Measurements from ENCODE around the gene IGF2R.
"Not testable (repeated sequence)": the region's sequence is repeated elsewhere in the genome, so short reads cannot be mapped to it uniquely, and the experiment has no call there.

The IGF2R gene

DNA sequence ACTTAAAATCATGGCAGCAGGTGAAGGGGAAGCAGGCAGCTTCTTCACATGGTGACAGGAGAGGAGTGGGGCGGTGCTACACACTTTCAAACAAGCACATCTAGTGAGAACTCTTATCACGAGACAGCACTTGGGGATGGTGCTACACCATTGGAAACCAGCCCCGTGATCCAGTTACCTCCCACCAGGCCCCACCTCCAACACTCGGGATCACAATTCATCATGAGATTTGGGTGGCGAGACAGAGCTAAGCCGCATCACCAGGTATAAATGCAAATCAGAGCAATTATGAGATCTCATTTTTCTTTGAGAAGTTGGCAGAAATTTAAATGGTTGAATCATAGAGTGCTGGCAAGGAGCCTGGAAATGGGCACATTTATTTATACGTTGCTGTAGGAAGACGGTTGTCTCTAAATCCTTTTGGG lies 31.4 kb downstream of the IGF2R start:
- no peak for DNase-seq

DNA sequence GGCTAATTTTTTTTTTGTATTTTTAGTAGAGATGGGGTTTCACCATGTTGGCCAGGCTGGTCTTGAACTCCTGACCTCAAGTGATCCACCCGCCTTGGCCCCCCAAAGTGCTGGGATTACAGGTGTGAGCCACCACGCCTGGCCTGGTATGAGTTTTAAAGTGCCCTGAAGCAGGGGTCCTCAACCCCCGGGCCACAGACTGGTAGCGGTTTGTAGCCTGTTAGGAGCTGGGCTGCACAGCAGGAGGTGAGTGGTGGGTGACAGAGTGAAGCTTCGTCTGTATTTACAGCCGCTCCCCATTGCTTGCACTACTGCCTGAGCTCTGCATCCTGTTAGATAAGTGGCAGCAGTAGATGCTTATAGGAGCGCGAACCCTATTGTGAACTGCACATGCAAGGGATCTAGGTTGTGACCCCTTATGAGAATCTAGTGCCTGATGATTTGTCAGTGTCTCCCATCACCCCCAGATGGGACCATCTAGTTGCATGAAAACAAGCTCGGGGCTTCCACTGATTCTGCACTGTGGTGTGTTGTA lies 32.1 kb downstream of the IGF2R start:
- not testable (repeated sequence) for DNase-seq

DNA sequence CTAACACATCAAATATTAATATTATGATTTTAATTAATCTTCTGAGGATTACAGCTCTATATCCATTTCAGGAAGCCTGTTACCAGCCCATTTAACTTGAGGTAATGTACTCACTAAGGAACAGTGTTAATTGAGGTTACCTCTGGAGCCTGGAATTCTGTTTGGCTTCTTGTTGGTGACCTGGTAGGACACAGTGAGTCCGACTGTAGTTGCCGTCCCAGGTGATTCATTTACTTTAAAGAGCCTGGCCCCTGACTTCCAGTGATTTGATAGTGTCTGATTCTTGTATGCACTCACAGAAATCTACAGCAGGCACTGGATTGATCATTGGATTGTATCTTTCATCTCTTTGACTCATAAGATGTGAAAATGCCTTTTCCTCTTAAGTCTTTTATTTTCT lies 34.0 kb downstream of the IGF2R start:
- DNase-seq: no peak

DNA sequence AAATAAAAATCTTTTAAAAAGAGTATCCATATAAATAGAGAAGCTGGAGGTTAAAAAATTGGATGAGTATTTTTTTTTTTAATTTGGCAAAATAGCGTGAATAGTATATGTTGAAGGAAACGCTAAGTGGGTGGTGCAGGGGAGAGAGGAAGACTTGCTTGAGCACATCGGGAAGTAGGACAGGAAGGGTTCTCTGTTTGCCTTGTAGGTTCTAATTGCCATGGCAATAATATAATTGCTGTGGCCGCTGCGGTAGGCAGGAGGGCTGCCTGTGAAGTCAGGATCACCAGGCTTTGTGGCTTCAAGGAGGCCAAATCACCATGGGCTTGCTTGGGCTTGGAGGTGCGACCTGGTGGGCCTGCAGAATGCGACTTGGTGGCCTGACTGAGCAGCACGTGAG lies 35.1 kb downstream of the IGF2R start:
- DNase-seq: no peak

DNA sequence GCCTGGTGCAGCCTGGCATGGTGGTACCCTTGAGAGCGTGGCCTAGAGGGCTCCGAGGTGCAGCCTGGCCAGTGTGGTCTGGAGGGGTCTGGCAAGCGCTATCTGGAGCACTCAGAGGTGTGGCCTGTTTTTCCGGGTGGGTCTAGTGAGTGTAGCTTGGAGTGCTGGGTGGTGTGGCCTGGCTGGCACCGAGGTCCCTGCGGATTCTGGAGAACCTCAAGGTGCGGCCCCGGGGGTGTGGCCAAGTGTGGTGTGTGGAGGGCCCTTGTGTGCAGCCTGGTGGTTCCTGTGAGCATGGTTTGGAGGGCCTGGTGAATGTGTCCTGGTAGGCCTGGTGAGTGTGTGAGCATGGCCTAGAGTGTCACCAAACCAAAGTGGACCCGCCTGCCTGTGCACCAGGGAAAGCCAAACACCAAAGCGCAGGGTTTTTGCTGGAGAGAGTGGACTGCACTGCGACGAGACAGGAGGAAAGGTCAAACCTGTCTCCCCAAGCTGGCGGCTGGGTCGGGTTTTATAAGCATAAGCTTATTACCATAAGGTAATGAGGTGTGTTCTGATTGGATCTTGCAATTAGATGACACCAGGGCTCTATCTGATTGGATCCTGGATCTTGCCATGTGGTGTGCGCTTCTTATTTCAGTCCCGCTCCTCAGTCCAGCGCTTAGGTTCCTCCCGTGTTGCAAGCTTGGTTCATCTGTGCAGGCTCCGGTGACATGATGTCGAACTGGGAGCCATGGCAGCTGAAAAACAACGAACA lies 35.7 kb downstream of the IGF2R start:
- DNase-seq: no peak

DNA sequence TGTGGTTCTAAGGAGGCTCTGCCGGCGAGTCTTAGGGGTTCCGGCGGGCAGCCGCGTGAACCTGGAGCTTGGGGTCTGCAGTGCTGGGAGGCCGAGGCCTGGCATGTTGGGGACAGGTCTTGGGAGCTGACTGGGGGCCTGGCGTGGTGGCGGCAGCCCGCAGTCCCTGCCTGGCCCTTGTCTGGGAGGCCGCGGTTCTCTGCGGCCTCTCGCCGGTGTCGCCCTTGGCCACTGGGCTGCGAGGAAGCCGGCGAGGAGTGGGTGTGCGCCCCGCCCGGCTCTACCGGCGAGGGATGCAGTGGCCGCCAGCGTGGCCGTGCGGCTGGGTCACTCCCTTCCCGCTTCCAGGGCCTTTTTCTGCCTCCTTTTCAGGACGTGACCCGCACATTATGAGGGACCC lies 36.3 kb downstream of the IGF2R start:
- no peak for DNase-seq

DNA sequence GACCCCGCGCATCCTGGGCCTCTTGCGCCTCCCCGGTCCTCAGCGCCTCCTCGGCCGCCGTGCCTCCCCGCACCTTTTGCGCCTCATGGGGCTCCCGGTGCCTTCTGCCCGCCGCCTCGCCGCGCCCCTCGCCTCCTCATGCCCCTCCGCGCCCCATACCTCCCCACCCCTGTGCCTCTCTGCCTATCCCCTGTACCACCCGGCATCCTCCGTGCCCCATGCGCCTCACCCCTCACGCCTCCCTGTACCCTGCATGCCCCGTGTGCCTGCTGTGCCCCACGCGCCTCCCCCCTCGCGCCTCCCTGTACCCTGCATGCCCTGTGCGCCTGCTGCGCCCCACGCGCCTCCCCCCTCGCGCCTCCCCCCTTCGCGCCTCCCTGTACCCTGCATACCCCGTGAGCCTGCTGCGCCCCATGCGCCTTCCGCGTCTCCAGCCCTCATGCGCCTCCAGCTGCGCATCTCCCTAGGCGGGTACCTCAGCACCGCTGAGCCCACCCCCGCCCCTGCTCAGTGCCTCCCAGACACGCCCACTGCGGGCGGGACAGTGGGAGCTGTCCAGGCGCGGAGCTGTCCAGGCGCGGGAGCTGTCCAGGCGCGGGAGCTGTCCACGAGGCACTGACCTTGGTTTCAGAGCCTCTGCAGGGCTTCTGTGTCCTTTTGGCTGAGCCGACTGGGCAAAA lies 37.1 kb downstream of the IGF2R start:
- no peak for DNase-seq

DNA sequence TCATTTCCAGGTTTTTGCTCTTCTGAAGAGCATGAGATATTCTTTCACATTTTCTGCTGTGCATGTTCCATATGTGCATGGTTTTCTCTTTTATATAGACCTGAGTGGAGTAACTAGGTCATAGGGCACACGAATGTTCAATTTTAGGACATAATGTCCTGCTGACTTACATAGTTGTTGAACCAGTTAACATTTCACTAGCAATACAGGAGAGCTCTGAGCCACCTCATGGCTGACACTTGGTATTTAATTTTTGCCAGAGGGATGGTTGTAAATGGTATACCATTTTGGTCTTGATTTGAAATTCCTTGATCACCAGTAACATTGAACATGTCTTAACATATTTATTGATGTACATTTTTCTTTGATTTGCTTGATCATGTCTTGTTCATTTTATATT lies 38.3 kb downstream of the IGF2R start:
- no peak for DNase-seq

DNA sequence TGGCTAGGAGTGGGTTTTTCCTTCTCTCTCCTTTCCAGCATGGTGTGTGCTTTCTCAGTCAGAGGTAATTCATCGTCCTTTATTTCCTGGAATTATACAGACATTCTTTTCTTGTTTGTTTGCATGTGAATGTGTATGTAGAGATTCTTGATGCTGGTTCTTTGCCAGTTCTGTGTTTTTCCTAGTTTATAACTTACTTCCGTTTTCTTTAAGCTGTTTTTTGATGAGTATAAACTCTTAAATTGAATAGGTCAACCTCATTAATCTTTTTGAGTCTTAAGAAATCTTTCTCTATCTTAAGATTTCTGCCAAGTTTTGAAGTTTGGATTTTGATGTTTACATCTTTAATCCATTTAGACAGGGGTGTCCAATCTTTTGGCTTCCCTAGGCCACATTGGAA lies 38.7 kb downstream of the IGF2R start:
- no peak for DNase-seq

DNA sequence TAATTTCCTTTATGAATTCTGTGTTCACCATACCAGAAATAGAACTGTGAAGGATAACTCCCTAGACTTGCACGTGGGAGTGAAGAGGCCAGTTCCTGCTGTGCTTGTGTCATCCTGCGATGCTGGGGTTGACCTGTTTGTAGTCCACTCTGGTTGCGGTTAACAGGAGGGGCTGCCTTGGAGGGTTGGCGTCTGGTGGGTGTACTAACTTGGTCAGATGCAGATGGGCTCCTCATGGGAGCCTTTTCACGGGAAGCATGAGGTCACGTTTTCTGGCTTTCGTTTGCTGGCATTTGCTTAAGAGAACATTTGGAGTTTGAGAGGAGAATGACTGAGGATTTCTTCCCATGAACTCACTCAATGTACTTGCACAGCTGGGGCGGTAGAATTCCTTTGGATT lies 41.2 kb downstream of the IGF2R start:
- DNase-seq: no peak

DNA sequence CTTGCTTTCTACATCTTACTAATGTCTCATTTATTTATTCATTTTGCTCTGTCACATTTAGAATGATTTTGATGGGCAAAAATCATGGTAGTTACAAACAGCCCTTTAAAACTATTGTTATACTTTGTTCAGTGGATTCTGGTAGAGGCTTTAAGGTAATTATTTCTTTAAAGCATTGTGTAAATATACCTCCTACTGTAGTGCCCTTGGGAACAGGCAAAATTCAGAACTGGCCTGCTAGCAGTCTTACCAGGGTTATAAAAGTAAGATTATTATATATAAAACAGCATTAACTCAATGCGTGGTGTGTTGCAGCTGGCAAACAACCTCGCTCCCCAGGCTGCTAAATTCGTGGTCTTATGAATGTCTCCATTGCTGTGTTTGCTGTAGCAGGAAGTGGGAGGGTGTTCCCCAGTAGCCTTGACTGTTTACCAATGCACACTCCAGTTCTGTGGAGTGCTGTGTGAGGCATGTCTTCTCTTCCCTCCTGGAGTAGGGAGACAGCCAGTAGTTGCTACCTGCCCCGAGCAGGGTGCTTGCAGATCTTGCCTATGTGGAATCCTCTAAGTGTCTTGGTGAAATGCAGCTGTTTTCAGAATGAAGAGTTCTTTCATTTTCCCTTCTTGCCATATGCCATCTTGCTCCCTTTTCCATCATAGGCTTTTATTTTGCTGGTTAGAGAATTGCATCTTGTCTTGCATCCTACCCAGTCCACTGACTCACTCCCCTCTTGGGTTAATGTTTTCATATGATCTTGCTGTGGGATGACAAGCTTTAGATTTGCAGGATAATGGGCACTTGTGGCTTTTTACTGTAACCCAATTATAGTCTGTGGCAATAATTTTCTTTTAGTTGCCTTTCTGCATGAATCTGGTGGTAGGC lies 45.3 kb downstream of the IGF2R start:
- DNase-seq: no peak

DNA sequence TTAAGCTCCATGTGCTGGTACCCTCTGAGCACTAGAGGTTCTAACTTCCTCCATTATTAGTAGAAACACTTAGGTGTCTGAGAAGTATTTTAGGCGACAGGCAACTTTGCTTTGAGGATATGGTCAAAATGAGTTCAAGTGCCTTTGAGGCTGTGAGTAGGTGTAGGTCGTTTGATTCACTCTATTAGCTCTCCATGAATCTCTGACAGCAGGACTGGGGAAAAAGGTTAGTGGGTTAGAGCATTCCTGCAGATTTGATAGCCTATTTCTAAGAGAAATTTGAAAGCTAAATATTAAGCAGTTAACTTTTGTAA lies 45.9 kb downstream of the IGF2R start:
- DNase-seq: no peak

DNA sequence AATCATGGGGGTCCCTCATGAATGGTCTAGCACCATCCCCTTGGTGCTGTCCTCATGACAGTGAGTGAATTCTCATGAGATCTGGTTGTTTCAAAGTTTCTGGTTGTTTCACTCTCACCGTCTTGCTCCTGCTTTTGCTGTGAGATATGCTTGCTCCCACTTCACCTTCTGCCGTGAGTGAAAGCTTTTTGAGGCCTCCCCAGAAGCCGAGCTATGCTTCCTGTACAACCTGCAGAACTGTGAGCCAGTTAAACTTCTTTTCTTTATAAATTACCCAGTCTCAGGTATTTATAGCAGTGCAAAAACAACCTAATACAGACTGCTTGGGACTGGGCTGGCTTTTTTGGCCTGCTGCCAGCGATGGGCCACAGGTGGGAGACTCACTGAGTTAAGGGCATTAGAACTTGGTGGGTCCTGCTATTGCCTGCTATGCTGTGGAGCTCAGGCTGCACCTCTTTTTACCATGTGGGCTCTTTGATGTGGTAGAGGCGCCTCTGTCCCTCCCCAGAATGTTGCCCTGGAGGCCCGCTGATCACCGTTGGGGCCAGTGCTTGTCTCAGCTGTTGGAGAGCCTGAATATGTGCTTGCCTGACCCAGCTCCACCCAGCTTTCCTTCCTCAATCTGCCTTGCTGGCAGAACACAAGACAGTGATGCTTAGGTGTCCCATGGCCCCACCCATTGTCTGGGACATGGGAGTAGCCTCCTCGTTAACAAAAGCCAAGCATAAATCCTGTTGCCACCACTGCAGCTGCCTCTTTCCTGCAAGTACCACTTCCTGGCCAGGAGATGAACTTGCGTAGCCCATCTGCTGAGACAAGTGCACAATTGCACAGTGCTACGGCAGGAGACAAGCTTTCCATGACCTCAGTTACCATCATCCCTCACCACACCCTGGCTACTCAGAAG lies 47.1 kb downstream of the IGF2R start:
- DNase-seq: no peak

DNA sequence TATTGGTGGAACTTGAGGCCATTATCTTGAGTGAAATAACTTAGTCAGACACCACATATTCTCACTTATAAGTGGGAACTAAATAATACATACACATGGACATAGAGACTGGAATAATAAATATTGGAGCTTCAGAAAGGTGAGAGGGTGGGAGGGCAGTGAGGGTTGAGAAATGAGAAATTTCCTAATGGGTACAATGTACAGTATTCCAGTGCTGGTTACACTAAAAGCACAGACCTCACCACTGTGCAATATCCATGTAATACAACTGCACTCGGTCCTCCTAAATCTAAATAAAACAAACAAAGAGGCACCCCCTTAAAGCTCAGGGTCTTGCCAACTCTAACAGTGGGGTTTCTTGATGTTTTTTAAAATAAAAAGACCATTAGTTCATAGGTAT lies 53.2 kb downstream of the IGF2R start:
- no peak for DNase-seq

DNA sequence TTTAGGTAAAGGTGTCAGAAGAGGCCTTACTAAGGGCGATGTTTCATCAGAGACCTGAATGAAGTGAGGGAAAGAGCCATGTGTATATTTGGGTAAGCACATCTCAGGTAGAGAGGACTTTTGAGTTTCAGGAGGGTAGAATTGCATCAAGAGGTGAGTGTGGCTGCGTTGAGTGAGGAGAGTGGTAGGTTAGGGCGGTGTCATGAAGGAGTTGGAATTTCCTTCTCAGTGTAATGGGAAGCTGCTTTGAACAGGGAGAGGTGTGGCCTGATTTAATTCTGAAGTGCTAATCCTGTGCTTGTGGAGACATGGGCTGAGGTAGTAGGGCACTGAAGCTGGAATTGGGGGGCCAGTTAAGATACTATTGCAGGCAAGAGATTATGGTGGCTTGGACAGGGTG lies 53.9 kb downstream of the IGF2R start:
- no peak for DNase-seq

DNA sequence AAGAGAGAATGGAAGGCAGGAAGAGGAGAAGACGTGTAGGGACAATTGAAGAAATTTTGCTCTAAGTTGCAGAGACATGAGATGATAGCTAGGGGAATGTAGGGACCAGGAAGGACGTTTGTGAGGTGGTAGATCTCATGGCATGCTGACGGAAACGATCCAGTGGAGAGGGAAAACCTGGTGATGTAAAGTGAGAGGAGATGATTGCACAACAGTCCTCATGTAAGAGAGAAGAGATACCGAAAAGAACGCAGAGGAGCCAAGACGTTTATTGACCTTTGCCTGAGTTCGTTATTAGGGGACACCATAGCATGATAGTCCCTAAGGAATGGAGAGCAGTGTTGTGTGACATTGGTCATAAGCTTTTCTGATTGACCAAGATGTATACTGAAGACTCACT lies 55.3 kb downstream of the IGF2R start:
- no peak for DNase-seq

DNA sequence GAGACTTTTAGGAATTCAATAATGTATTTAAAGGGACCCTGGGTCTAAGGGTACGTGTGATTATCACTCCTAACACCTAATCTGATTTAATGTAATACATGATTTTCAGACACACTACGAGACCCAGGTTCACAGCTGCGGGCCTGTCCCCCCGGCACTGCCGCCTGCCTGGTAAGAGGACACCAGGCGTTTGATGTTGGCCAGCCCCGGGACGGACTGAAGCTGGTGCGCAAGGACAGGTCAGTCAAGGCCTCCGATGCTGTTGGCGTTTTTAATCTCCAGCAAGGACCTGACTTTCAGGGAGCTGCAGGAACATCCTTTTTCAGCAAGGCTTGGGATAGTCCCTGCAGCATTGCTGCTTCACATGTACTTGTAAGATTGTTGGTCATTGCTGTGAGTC lies 58.2 kb downstream of the IGF2R start:
- no peak for DNase-seq

DNA sequence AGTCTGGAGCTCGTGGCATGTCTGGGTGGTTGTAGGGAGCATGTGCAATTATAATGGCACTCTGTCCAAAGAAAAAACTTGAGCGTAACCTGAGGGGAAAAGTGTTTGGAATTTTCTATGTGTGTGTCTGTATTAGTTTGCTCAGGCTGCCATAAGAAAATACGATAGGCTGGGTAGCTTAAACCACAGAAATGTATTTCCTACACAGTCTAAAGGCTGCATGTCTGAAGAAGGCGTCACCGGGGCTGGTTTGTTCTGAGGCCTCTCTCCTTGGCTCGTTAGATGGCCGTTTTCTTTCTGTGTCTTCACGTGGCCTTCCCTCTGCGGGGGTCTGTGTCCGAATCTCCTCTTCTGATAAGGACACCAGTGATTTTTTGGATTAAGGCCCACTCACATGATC lies 59.0 kb downstream of the IGF2R start:
- DNase-seq: no peak

DNA sequence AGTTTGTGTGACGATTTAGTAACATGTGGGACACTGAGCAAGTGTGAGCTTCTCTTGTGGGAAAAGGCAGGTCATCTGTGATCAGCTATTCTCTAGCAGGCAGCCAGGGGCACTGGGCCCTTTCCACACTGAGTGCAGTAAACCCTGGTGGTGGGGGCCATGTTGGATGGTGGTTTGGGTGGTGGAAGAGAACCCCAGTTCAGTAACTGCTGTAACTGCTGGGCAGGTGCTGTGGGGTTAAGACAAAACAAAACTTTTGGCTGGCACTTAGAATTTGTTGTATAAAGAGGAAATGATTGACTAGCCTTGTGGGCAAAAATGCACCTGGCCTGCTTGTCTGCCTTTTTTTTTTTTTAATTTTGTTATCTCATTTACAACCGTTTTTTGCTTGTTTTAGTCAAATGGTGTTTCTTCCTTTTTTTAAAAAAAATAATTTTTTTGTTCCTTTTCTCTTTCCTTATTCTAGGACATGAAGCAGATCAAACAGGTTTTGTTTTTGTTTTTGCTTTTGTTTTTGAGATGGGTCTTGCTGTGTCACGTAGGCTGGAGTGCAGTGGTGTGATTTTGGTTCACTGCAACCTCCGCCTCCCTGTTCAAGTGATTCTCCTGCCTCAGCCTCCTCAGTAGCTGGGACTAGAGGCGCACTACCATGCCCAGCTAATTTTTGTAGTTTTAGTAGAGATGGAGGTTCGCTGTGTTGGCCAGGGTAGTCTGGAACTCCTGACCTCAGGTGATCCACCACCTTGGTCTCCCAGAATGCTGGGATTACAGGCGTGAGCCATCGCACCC lies 59.8 kb downstream of the IGF2R start:
- no peak for DNase-seq

DNA sequence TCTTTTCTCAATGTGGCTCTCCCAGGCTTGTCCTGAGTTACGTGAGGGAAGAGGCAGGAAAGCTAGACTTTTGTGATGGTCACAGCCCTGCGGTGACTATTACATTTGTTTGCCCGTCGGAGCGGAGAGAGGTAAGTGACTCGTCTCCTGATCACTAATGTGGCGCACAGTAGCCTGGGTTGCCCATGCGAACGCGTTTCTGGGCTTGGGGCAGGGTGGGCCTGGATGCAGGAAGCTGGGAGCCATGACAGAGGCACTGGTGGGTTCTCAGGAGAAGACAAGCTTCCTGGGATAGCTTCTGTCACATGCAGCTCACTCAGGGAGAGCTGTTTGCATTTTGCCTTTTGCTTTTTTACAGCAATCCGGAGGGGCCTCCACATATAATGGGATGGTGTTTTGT lies 60.6 kb downstream of the IGF2R start:
- no peak for DNase-seq

DNA sequence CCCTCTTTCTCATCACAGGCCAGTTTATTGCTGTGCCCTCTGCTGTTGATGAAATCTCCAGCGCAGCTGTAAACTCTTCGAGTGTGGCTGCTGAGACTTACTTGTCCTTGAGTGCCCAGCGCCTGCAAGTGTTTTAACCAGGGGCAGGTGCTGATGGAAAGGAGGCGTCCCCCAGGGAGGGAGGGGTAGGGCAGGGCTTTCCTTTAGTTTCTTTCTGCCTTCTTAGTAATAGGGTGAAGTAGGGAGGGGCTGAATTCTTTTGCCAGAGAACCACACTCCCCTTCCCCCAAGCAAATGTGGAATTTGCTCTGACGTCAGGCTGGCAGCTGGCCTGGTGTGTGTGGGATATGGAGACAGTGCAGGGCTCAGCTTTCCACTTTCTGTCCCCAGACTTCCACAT lies 61.2 kb downstream of the IGF2R start:
- no peak for DNase-seq

DNA sequence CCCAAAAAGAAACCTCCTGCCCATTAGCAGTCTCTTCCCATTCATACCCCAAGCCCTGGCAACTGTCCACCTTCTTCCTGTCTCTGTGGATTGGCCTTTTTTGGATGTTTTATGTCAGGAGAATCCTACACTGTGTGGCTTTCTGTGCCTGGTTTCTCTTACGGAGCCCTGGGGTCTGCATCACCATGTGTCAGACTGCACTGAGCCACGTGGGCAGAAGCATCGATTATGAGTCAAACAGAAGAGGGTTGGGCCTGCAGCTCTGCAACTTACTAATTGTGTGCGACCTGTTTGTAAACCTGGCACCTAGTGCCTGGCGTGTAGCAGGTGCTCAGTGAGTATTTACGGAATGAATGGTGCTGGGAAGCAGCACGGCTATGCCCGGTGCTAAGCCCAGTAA lies 62.6 kb downstream of the IGF2R start:
- DNase-seq: no peak
